Breast epithelium (tissue), 3 donors: ENCODE data around the gene HLA-DPA1.

Experiments used
- CTCF ChIP-seq, 3 donors: fragments of 450-650 bp; IDR thresholded peaks; one replicate each; pipeline ENCODE4 v1.5.1; 2016 to 2017; ENCODE audit warnings: antibody characterized with exemption in 3 of 3, mild to moderate bottlenecking in 3 of 3, moderate library complexity in 3 of 3
- POLR2A ChIP-seq: fragments of 450-650 bp; IDR thresholded peaks from one replicate; pipeline ENCODE4 v1.6.1; 2016; ENCODE audit warnings: antibody characterized with exemption, mild to moderate bottlenecking, moderate library complexity

GRCh38 chr6:33018418-33018817 lies 55.0 kb downstream of the HLA-DPA1 start:
- no peak for TF ChIP-seq CTCF (IDR thresholded peaks at IDR 0.05)
- TF ChIP-seq POLR2A = no peak
